ENCODE data around the gene KANK4. TPM values are rescaled to one million over a fixed set of nuclear protein-coding genes. Genes with fewer than 3 reads are reported as not detected.

KANK4 gene
- total RNA-seq, 1 donor from 2014 or later = not detected

GRCh38 chr1:62304975-62305374 lies 14.3 kb downstream of the KANK4 start:
- DNase-seq (ENCODE audit: low read depth in 2 of 2) = no peak

DNA sequence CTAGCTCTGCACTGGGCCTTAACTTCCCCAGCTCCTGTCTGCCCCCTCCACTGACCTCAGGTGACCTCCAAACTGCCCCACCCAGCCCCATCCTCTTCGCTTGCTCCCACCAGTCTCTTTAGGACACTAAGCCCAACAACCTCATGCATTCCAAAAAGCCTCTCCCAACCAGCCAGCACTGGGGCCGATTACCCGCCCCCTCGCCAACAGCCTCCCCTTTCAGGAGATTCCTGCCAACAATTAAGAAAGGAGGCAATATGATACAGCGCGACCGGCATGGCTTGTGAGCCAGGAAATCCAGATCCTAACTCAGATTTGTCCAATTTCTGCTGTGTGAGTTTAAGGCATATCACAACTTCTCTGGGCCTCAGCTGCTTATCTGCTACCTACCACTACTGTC lies 14.7 kb downstream of the KANK4 start:
- no peak for DNase-seq (ENCODE audit: low read depth in 2 of 2)

DNA sequence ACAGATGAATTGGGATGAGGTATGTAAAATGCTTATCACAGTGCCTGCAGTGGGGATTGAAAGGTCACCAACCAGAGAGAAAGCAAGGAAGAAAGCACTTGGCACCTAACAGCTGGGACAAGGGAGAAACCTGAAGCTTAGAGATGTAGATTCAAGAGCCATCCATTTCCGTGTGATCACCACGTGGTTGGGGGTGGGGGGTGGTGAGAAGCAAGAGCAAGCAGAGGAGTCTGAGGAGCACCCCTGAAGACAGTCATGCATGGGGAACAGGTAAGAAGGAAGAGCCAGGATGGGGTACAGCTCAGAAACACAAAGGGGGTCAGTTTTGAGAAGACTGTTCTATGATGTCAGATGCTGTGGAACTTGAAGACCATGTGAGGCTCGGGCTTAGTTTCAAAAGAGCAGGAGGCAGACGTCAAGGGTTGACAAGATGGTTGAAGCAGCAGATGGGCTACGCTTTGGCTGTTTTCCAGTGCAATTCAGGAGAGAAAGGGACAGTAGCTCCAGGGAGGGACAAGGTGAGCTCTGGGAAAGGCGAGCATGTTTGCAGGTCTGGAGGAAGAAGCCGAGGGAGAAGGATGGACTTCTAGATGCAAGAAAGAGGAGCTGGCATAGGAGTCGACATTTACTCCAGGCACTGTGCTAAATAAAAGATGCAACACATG lies 17.4 kb downstream of the KANK4 start:
- no peak for DNase-seq (ENCODE audit: low read depth in 2 of 2)

GRCh38 chr1:62299426-62300200 lies 19.6 kb downstream of the KANK4 start:
- no peak for DNase-seq (ENCODE audit: low read depth in 2 of 2)

- DNase-seq (ENCODE audit: low read depth in 2 of 2) = no peak
These were observed 23.2 kb downstream of the KANK4 start for GRCh38 chr1:62295921-62296491.

DNA sequence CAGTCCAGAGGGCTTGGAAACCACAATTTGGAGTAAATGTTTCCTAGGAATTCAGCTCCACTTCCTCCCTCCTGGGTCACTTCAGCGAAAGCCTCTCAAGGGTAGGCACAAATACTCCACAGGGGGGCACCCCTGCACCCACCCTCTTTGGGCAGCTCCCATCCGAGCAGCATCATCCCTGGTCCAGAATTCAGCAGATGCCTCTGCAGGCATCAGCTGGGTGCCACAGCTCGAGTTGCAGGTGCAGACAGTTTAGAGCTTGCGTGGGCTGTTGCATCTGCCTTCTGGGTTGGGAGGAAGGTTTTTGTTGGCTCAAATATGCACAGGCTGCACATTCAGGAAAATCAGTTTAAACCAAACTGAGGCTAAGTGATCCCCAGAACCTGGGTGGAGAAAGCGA lies 25.0 kb downstream of the KANK4 start:
- no peak for DNase-seq (ENCODE audit: low read depth in 2 of 2)

- no peak for DNase-seq (ENCODE audit: low read depth in 2 of 2)
These were observed 30.6 kb downstream of the KANK4 start for GRCh38 chr1:62288662-62289061.

DNA sequence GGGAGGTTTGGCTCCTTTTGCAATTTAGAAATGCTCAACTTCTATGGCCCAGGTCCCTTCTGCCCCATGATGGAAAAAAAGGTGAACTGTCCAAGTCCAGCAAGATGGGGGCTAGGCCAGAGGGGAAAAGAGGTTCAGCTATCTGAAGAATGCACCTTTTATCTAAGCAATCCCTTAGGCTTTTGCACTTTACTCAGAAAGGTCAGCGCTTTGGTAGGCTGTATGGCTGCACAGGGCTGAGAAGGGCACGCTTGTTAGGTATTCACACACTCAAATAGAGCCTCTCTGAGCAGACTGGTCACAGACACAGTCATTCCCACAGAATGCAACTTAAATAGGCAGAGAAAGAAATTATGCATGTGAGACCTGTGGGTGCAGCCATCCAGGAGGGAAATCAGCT lies 31.0 kb downstream of the KANK4 start:
- DNase-seq (ENCODE audit: low read depth in 2 of 2) = no peak

- peak in 1 of 2 donors; percentile 18 for DNase-seq (ENCODE audit: low read depth in 2 of 2)
These were observed 32.4 kb downstream of the KANK4 start for GRCh38 chr1:62286786-62287224.

- peak in 1 of 2 donors; percentile 6 for DNase-seq (ENCODE audit: low read depth in 2 of 2)
These were observed 33.0 kb downstream of the KANK4 start for GRCh38 chr1:62285984-62286785.

DNA sequence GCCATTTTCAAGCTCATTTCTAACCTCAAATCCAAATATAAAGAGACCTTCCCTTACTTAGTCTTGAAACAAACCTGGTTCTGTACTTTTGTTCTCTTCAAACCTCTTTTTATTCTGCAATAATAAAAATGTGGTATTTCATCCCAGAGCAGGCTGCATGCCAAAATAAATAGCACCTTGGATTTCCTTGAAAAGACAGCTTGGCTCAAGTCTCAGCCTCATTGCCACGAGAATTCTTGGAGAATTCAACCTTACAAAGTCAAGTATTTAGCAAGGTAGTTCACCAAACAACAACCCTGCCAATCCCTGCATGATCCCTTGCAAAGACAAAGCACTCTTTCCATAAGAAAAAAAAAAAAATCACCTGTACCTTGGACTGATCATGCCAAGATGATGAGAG lies 33.8 kb downstream of the KANK4 start:
- no peak for DNase-seq (ENCODE audit: low read depth in 2 of 2)

- DNase-seq (ENCODE audit: low read depth in 2 of 2) = no peak
These were observed 35.2 kb downstream of the KANK4 start for GRCh38 chr1:62283986-62284385.

DNA sequence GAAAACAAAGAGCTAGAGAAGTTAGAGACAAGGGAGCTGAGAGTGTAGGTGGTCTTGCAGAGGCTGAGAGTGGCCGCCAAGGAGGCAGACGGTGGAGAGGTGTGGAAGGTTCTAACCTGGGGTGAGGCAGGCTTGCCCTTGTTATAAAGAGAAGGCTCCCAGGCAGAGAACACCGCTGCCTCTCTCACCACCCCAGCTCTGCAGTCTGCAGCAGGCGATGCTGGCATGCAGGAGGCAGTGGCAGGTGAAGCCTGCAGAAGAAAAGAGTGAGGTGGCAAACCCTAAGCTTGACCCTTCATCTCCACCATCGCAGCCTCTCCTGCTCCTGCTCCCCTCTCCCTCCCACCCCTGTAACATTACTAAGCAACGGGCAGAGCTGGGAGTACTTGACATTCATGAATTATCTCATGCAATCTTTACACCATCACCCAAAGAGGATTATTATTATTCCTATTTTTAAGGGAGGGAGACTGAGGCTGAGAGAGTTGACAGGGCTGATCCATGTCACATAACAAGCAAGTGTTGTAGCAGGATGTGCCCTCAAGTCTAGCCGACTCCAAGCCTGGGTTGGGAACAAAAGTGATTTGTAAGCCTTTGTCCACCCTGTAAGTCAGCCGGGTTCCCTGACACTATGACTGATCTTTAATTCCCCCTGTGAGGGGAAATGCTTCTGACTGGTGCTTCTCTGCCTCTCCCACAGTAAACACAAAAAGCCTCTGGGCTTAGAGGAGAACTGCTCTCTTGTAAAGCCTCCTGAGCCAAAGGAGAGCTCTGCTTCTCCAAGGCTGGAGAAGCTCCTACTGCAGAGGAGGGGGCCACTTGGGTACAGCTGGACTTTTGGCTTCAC lies 36.1 kb downstream of the KANK4 start:
- DNase-seq (ENCODE audit: low read depth in 2 of 2) = no peak

DNA sequence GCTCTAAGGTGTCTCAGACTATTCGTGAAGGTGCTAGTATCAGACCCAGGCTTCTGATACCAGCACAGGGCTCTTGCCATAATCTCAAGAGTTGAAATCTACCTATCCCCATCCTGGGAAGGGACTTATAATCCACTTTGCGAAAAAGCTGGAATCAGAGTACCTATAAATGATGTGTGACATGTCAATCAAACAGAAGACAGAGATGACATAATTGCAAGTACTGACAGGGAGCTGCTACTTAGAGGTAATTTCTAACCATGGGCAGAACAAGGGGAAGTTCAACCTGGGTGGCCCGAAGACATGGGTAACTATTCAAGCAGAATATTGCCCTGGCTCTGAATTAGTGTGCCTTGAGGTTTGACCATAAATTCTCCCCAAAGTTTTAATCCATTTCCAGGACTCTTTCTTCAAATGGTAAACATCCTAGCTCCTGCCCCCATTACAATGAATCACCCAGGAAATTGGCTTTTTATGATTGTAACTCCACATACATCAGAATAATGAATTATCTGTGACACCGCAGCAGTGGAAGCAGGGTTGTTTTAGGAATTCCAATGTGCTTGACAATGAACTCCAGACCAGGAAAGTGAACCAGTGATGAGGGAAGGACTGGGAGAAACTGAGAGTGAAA lies 37.2 kb downstream of the KANK4 start:
- DNase-seq (ENCODE audit: low read depth in 2 of 2) = no peak

GRCh38 chr1:62280960-62281465 lies 38.2 kb downstream of the KANK4 start:
- DNase-seq (ENCODE audit: low read depth in 2 of 2) = no peak

GRCh38 chr1:62280150-62280549 lies 39.1 kb downstream of the KANK4 start:
- DNase-seq (ENCODE audit: low read depth in 2 of 2) = no peak

GRCh38 chr1:62276791-62277190 lies 42.4 kb downstream of the KANK4 start:
- no peak for DNase-seq (ENCODE audit: low read depth in 2 of 2)

GRCh38 chr1:62274496-62275485 lies 44.4 kb downstream of the KANK4 start:
- no peak for DNase-seq (ENCODE audit: low read depth in 2 of 2)

DNA sequence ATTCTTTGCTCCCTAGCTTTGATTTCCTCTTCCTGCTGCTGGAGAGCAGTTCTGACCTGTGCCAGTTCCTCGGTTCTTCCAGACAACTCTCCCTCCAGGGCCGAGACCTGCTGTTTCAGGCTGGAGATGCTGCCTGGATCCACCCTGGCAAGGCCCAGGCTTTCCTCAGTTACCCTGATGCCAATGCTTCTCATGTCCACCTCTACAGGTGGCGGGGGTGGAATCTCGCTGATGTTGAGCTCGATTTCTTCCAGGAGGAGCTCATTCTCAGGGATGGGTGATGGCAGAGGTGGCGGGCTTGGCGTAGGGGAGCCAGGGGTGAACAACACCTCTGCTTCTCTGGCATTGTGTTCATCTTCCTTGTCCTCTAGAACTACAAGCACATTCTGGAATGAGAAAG lies 45.3 kb downstream of the KANK4 start:
- no peak for DNase-seq (ENCODE audit: low read depth in 2 of 2)
